Middle frontal gyrus (tissue), 1 donor: ENCODE measurements around the gene MDM4.
"Not testable (repeated sequence)": the region's sequence is repeated elsewhere in the genome, so short reads cannot be mapped to it uniquely, and the experiment has no call there.

ENCODE experiments used
- DNase-seq: peaks from one replicate; pipeline ENCODE4 v3.0.0-alpha.2; 2015; ENCODE audit warnings: low spot score; ENCODE audit errors: extremely low spot score

Gene MDM4

GRCh38 chr1:204560002-204560401 lies 43.8 kb downstream of the MDM4 start:
- DNase-seq, result not testable (repeated sequence)

DNA sequence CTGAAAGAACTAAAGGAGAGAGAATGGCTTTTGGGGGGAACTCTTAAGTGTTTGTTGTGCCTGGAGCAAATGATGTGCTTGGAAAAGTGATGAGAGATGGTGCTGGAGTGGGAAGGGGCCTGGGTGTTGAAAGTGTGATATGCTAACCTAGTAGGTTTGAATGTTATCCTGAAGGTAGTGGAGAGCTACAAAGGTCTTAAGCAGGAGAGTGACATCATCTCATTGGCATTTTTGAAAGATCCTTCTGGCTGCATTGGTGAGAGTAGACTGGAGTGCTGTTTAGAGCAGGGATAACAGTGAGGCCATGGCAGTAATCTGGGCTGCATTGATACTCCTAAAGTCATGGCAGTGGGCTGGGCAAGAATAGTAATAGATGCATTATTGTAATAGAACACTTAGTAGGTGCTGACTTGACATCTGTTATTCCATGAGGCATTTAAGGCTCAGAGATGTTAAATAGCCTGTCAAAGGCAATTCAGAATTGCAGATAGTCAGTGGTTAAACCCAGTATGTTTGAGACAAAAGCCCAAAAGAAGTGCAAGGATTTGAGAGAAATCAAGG lies 44.5 kb downstream of the MDM4 start:
- no peak for DNase-seq

- no peak for DNase-seq
These were observed 46.1 kb downstream of the MDM4 start for GRCh38 chr1:204562075-204562990.

- no peak for DNase-seq
These were observed 47.1 kb downstream of the MDM4 start for GRCh38 chr1:204563307-204563706.

DNA sequence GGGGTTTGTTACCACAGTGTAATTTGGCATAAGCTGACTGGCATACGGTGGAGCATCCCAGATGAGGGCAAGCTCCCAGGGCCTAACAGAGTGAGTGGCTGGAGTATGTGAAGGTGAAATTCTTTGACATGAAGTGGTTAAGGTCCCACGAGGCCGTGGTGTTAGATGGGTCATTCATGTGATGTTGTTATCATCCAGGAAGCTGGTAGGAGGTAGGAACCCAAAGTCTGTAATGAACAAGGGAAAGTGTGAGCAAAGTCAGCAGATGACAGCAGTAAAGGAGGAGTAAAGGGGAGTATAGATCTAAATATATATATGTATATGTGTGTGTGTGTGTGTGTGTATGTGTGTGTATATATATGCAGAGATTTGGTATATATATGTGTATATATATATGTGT lies 47.6 kb downstream of the MDM4 start:
- no peak for DNase-seq

- no peak for DNase-seq
These were observed 48.6 kb downstream of the MDM4 start for GRCh38 chr1:204564835-204565234.

DNA sequence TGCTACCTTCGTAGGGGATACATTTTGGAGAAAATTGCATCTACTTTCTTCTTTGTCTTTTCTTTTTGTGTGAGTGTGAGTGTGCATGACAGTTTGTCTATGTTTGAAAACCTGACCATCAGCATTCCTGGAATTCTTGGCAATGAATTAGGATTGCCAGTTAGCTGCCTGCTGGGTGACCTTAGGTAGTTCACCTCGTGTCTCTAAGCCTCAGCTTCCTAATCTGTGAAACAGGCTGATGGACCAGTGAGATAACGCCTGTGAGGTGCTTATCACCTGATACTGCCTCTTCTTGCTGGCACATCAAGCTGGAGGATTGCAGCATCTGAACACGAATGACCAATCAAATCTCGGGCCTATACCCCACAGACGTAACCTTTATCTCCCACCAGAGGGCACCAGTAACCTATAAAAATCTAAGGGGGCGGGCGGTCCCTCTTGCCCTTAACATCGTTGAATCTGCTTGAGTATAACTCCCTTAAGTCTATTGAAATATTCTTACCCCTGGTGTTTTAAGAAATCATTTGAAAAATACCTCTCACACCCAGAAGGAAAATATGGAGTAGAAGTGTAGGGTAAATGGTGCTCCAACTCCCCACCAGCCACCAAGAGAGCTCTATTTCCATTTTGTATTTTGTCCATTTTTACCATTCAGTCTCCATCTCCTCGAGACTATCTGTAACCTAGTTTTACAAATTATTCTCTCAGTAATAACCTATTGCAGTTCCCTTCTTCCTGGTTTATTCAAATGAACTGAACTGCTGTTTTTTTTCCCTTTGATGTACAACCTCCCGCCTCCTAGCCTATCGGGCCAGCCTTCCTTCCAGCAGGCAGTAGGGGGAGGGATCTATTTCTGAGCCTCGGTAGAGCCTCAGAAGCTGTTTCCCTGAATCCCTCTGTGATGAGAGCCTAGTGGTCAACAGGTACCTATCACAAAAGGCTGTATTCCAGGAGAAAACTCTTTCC lies 49.7 kb downstream of the MDM4 start:
- peak; percentile 38 for DNase-seq

DNA sequence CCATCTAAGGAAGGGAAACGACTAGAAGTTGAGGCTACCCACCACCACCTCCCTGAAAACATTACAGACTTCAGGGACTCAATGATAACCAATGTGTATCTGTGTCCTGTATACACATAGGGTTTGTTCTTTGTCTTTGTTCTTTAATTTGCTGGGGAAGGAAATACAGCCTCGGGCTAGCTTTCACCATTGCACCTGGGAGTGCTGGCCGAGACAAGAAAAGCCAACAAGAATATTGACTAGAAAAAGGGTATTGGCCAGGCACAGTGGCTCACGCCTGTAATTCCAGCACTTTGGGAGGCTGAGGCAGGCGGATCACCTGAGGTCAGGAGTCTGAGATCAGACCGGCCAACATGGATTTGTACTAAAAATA lies 50.4 kb downstream of the MDM4 start:
- no peak for DNase-seq

DNA sequence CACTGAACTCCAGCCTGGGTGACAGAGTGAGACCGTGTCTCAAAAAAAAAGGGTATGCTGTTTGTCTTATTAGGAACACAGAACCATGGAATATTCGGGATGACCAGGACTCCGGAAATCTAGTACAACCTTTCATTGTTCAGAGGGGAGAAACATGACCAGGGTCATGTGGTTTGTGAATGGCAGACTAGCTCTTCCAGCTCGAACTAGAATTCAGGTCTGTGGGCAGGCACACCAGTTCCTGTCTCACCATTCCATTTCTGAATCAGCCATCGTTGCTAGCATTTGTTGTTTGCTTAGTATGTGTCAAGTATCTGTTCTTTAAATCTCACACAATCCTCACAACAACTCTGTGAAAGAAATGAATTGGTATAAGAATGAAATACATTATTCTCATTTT lies 50.9 kb downstream of the MDM4 start:
- no peak for DNase-seq

GRCh38 chr1:204568576-204569315 lies 52.5 kb downstream of the MDM4 start:
- DNase-seq, result no peak

DNA sequence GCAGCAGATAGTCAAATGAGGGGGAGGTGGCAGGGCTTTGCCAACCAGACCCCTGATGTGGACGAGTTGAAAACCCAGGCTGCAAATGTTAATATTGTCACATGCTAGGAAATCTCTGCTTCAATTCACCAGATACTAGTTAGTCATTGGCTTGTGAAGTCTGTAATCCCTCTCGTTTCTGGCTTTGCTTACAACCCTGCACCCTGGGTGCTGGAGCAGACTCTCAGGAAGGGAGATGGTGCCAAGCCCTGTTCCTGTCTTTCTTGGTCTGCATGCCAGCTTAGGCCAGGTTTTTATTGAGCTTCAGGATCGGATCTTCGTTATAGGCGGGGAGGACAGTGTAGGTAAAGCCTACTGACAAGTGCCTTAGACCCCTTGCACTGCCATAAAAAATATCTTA lies 53.3 kb downstream of the MDM4 start:
- DNase-seq, result no peak

GRCh38 chr1:204570021-204570420 lies 53.8 kb downstream of the MDM4 start:
- not testable (repeated sequence) for DNase-seq

DNA sequence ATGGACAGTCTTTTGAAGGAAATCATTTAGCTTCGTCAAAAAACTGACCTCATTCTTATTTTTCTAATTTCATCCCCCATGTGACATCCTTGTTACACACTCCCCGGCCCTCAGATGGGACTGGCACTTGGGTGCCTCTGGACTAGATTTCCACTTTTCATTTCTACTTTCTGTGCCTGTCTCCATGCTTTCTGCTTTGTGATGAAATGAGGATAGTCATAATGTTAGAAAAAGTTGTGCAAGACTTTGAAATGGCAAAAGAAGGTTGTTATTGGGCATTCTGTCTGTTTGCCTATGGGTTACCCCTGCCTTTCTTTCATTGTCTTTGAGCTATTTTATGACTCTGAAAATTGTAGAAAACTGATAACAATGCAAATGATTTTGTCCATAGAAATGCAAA lies 54.9 kb downstream of the MDM4 start:
- no peak for DNase-seq

- no peak for DNase-seq
These were observed 55.4 kb downstream of the MDM4 start for GRCh38 chr1:204571631-204572030.

DNA sequence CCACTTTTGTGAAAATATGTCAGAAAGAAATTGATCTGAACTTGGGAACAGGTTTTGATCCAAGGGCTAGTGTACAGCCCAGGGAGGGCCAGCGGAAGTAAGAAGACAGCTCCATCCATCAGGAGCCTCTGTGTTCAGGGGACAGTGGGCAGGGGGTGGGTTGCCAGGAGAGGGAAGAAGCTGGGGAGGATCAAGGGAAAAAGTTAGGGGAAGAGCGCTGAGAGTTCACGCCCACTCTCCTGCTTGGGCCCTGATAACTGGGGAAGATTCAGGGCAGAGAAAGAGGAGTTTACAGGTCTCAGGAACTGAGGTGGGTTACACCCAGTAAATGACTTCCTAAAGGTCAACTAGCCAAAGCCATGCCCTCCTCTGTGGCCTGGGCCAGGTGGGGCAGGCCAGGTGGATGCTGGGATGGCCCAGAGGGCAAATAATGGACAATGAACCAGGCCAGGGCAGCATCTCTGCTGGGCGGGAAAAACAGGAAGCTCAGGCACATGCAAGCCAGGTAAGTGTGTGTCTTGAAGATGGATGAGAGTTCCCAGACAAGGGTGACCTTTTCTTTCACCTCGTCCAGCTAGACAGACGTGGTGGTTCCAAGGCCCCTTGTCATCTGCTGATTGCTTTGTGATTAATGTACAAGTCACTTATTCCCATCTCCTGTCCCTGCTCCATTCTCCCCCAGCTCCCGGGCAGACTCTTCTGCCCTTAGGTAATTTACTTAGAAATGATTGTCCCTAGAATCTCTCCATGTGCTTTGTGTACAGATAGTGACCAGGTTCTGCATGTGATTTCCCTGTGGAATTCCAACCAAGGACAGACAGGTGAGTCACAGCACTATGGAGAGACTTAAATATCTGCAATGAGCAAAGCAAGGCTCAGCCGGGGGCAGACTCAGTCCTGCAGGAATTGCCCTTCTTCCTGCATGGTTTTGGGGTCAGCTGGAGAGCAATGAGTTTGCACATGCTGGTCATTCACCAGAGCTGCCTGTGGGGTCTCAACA lies 57.0 kb downstream of the MDM4 start:
- DNase-seq, result no peak

GRCh38 chr1:204574016-204574864 lies 58.0 kb downstream of the MDM4 start:
- no peak for DNase-seq

- no peak for DNase-seq
These were observed 58.6 kb downstream of the MDM4 start for GRCh38 chr1:204574865-204575163.

- no peak for DNase-seq
These were observed 59.3 kb downstream of the MDM4 start for GRCh38 chr1:204575221-204576190.
